PFSK-1 (cell line): Measurements from ENCODE around the gene CMTM3.

Experiments used
- FOXP2 ChIP-seq: optimal IDR thresholded peaks from 2 replicates; pipeline ENCODE3; 2011; ENCODE audit warnings: borderline replicate concordance, control low read depth, inconsistent platforms; ENCODE audit not compliant: insufficient read depth; ENCODE audit errors: extremely low read length, extremely low read depth
- POLR2AphosphoS5 ChIP-seq: IDR thresholded peaks from 2 replicates; pipeline ENCODE4 v1.6.1; 2012; ENCODE audit warnings: low read depth, mild to moderate bottlenecking, control low read depth, low read length, moderate library complexity
- SIN3A ChIP-seq: IDR thresholded peaks from 2 replicates; pipeline ENCODE4 v1.6.1; 2012; ENCODE audit warnings: mild to moderate bottlenecking, low read length, moderate library complexity, borderline replicate concordance; ENCODE audit not compliant: insufficient read depth
- TAF1 ChIP-seq: IDR thresholded peaks from 2 replicates; pipeline ENCODE4 v1.6.1; 2012; ENCODE audit warnings: low read length, control low read depth, borderline replicate concordance; ENCODE audit not compliant: insufficient read depth
- TF ChIP-seq, protein P1 (sequence below), 2 experiments: IDR thresholded peaks; 2 replicates each; pipeline versions ENCODE4 v1.6.1 to v1.8.0; 2011 to 2012; ENCODE audit warnings: low read depth in 2 of 2, low read length in 2 of 2, control low read depth in 1 of 2, inconsistent platforms in 1 of 2, mild to moderate bottlenecking in 1 of 2, moderate library complexity in 1 of 2; ENCODE audit not compliant: insufficient read depth in 1 of 2

DNA sequence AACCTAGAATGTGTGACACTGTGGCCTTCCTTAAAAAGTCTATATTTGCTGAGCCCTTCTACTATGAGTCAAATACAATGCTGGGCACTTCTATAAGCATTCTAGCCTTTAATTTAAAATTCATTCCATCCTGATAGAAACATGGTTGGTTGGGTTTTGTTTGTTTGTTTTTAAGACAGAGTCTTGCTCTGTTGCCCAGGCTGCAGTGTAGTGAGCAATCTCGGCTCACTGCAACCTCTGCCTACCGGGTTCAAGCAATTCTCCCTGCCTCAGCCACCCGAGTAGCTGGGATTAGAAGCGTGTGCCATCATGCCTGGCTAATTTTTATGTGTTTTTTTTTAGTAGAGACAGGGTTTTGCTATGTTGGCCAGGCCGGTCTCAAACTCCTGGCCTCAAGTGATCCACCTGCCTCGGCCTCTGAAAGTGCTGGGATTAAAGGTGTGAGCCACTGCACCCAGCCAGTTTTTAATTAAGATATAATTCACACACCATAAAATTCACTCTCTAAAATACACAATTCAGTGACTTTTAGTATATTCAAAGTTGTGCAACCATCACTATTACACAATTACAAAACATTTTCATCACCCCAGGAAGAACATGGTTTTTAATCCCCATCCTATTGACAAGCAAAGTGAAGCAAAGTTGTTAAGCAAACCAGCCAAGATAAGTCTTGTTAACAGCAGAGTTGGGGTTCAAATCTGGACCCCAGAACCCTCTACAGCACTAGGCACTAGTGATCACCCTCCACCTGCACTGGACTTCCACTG lies 49.3 kb downstream of the CMTM3 start:
- TF ChIP-seq POLR2AphosphoS5 (no peak), TAF1 (no peak), SIN3A (no peak), FOXP2 (no peak)
- TF ChIP-seq, protein P1, sequence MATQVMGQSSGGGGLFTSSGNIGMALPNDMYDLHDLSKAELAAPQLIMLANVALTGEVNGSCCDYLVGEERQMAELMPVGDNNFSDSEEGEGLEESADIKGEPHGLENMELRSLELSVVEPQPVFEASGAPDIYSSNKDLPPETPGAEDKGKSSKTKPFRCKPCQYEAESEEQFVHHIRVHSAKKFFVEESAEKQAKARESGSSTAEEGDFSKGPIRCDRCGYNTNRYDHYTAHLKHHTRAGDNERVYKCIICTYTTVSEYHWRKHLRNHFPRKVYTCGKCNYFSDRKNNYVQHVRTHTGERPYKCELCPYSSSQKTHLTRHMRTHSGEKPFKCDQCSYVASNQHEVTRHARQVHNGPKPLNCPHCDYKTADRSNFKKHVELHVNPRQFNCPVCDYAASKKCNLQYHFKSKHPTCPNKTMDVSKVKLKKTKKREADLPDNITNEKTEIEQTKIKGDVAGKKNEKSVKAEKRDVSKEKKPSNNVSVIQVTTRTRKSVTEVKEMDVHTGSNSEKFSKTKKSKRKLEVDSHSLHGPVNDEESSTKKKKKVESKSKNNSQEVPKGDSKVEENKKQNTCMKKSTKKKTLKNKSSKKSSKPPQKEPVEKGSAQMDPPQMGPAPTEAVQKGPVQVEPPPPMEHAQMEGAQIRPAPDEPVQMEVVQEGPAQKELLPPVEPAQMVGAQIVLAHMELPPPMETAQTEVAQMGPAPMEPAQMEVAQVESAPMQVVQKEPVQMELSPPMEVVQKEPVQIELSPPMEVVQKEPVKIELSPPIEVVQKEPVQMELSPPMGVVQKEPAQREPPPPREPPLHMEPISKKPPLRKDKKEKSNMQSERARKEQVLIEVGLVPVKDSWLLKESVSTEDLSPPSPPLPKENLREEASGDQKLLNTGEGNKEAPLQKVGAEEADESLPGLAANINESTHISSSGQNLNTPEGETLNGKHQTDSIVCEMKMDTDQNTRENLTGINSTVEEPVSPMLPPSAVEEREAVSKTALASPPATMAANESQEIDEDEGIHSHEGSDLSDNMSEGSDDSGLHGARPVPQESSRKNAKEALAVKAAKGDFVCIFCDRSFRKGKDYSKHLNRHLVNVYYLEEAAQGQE (IDR thresholded peaks at IDR 0.05; ENCODE audit: insufficient read depth in 1 of 2, low read depth in 2 of 2, low read length in 2 of 2) = no peak
